ENCODE measurements around the gene FIGNL1.

FIGNL1 gene

GRCh38 chr7:50449881-50450589, at the start of gene FIGNL1:
Gene FIGNL1 (minus strand): TSS chr7:50450350. CDS start chr7:50447287, 3,063 bp downstream.
- Mint-ChIP-seq H3K27me3 (no peaks in the 10 kb centered on the region), H3K4me1 (peaks cover 24% of the 10 kb centered on the region), H3K27ac (peak within 1 kb of the TSS; percentile 91), H3K4me3 (peak within 1 kb of the TSS; percentile 91), H3K36me3 (peaks cover 19% of the 10 kb centered on the region), H3K9me3 (no peaks in the 10 kb centered on the region)
- ATAC-seq = peak; percentile 99

- no peak for ATAC-seq
- Mint-ChIP-seq H3K4me1 (no peaks in the 10 kb centered on the region), H3K27ac (no peak overlapping the region), H3K27me3 (peaks cover 28% of the 10 kb centered on the region), H3K4me3 (no peak overlapping the region), H3K9me3 (peaks cover 3% of the 10 kb centered on the region), H3K36me3 (no peaks in the 10 kb centered on the region)
Observed at GRCh38 chr7:50499092-50499491, 48.9 kb upstream of the FIGNL1 start.

GRCh38 chr7:50497968-50498367, 47.8 kb upstream of the FIGNL1 start:
- Mint-ChIP-seq H3K9me3 (peaks cover 3% of the 10 kb centered on the region), H3K4me1 (no peaks in the 10 kb centered on the region), H3K27ac (no peak overlapping the region), H3K4me3 (no peak overlapping the region), H3K27me3 (peaks cover 37% of the 10 kb centered on the region), H3K36me3 (no peaks in the 10 kb centered on the region)
- ATAC-seq = no peak

GRCh38 chr7:50497068-50497642, 47.0 kb upstream of the FIGNL1 start:
- Mint-ChIP-seq H3K9me3 (peaks cover 3% of the 10 kb centered on the region), H3K27me3 (peaks cover 45% of the 10 kb centered on the region), H3K4me3 (no peak overlapping the region), H3K36me3 (no peaks in the 10 kb centered on the region), H3K4me1 (no peaks in the 10 kb centered on the region), H3K27ac (no peak overlapping the region)
- no peak for ATAC-seq

GRCh38 chr7:50496569-50496968, 46.4 kb upstream of the FIGNL1 start:
- no peak for ATAC-seq
- peaks cover 50% of the 10 kb centered on the region for H3K27me3 Mint-ChIP-seq
- no peaks in the 10 kb centered on the region for H3K4me1 Mint-ChIP-seq
- H3K27ac Mint-ChIP-seq = no peak overlapping the region
- H3K36me3 Mint-ChIP-seq = no peaks in the 10 kb centered on the region
- H3K4me3 Mint-ChIP-seq = no peak overlapping the region
- peaks cover 3% of the 10 kb centered on the region for H3K9me3 Mint-ChIP-seq

- ATAC-seq = no peak
- no peaks in the 10 kb centered on the region for H3K9me3 Mint-ChIP-seq
- H3K36me3 Mint-ChIP-seq = no peaks in the 10 kb centered on the region
- no peaks in the 10 kb centered on the region for H3K4me1 Mint-ChIP-seq
- no peak overlapping the region for H3K4me3 Mint-ChIP-seq
- H3K27ac Mint-ChIP-seq = no peak overlapping the region
- peaks cover 50% of the 10 kb centered on the region for H3K27me3 Mint-ChIP-seq
Observed at GRCh38 chr7:50495746-50496145, 45.6 kb upstream of the FIGNL1 start.

- Mint-ChIP-seq H3K27me3 (peaks cover 45% of the 10 kb centered on the region), H3K27ac (no peak overlapping the region), H3K9me3 (no peaks in the 10 kb centered on the region), H3K36me3 (no peaks in the 10 kb centered on the region), H3K4me1 (no peaks in the 10 kb centered on the region), H3K4me3 (no peak overlapping the region)
- ATAC-seq = no peak
Observed at GRCh38 chr7:50492770-50493519, 42.8 kb upstream of the FIGNL1 start.

- Mint-ChIP-seq H3K36me3 (no peaks in the 10 kb centered on the region), H3K4me3 (no peak overlapping the region), H3K9me3 (no peaks in the 10 kb centered on the region), H3K27me3 (peaks cover 41% of the 10 kb centered on the region), H3K4me1 (no peaks in the 10 kb centered on the region), H3K27ac (no peak overlapping the region)
- ATAC-seq = no peak
Observed at GRCh38 chr7:50491943-50492342, 41.8 kb upstream of the FIGNL1 start.

GRCh38 chr7:50491209-50491608, 41.1 kb upstream of the FIGNL1 start:
- Mint-ChIP-seq H3K9me3 (no peaks in the 10 kb centered on the region), H3K27me3 (peaks cover 37% of the 10 kb centered on the region), H3K27ac (no peak overlapping the region), H3K4me3 (no peak overlapping the region), H3K36me3 (no peaks in the 10 kb centered on the region), H3K4me1 (no peaks in the 10 kb centered on the region)
- no peak for ATAC-seq

- Mint-ChIP-seq H3K4me3 (no peak overlapping the region), H3K27me3 (peaks cover 33% of the 10 kb centered on the region), H3K9me3 (no peaks in the 10 kb centered on the region), H3K4me1 (no peaks in the 10 kb centered on the region), H3K36me3 (no peaks in the 10 kb centered on the region), H3K27ac (no peak overlapping the region)
- no peak for ATAC-seq
Observed at GRCh38 chr7:50488379-50488778, 38.2 kb upstream of the FIGNL1 start.

GRCh38 chr7:50486512-50486911, 36.4 kb upstream of the FIGNL1 start:
- ATAC-seq = peak; percentile 45
- H3K9me3 Mint-ChIP-seq = no peaks in the 10 kb centered on the region
- peaks cover 14% of the 10 kb centered on the region for H3K27me3 Mint-ChIP-seq
- H3K27ac Mint-ChIP-seq = no peak overlapping the region
- no peaks in the 10 kb centered on the region for H3K4me1 Mint-ChIP-seq
- no peaks in the 10 kb centered on the region for H3K36me3 Mint-ChIP-seq
- H3K4me3 Mint-ChIP-seq = no peak overlapping the region

GRCh38 chr7:50481867-50482266, 31.7 kb upstream of the FIGNL1 start:
- no peaks in the 10 kb centered on the region for H3K9me3 Mint-ChIP-seq
- ATAC-seq = no peak
- H3K4me3 Mint-ChIP-seq = no peak overlapping the region
- H3K36me3 Mint-ChIP-seq = no peaks in the 10 kb centered on the region
- H3K4me1 Mint-ChIP-seq = no peaks in the 10 kb centered on the region
- H3K27ac Mint-ChIP-seq = no peak overlapping the region
- peaks cover 14% of the 10 kb centered on the region for H3K27me3 Mint-ChIP-seq

GRCh38 chr7:50480797-50481196, 30.6 kb upstream of the FIGNL1 start:
- H3K9me3 Mint-ChIP-seq = no peaks in the 10 kb centered on the region
- H3K27ac Mint-ChIP-seq = no peak overlapping the region
- no peaks in the 10 kb centered on the region for H3K36me3 Mint-ChIP-seq
- no peak for ATAC-seq
- no peaks in the 10 kb centered on the region for H3K4me1 Mint-ChIP-seq
- peaks cover 22% of the 10 kb centered on the region for H3K27me3 Mint-ChIP-seq
- no peak overlapping the region for H3K4me3 Mint-ChIP-seq

- H3K4me1 Mint-ChIP-seq = no peaks in the 10 kb centered on the region
- ATAC-seq = no peak
- no peak overlapping the region for H3K27ac Mint-ChIP-seq
- H3K9me3 Mint-ChIP-seq = no peaks in the 10 kb centered on the region
- peaks cover 23% of the 10 kb centered on the region for H3K27me3 Mint-ChIP-seq
- no peak overlapping the region for H3K4me3 Mint-ChIP-seq
- no peaks in the 10 kb centered on the region for H3K36me3 Mint-ChIP-seq
Observed at GRCh38 chr7:50479743-50480517, 29.8 kb upstream of the FIGNL1 start.

- H3K9me3 Mint-ChIP-seq = no peaks in the 10 kb centered on the region
- peaks cover 24% of the 10 kb centered on the region for H3K27me3 Mint-ChIP-seq
- H3K36me3 Mint-ChIP-seq = no peaks in the 10 kb centered on the region
- no peak for ATAC-seq
- H3K4me3 Mint-ChIP-seq = no peak overlapping the region
- no peaks in the 10 kb centered on the region for H3K4me1 Mint-ChIP-seq
- H3K27ac Mint-ChIP-seq = no peak overlapping the region
Observed at GRCh38 chr7:50477640-50478039, 27.5 kb upstream of the FIGNL1 start.

All from stimulated activated memory B cell treated with anti-CD40 and anti-IgM and Interleukin-4, amounts not matched to agents 10 μg/mL and 1 μg/mL and 100 μg/mL, for 72 hours (primary cell).